ENCODE measurements around the gene CAPN6. TPM values are rescaled to one million over a fixed set of nuclear protein-coding genes. Genes with fewer than 3 reads are reported as not detected.

CAPN6 gene
- not detected in 2 replicates for total RNA-seq

GRCh38 chrX:111270339-111270738, at the start of gene CAPN6:
TSS of gene CAPN6 (minus strand) at chrX:111270483. CDS start at chrX:111263936, 6,547 bp downstream.
- Mint-ChIP-seq H3K27me3 (ENCODE audit: insufficient read depth) (no peaks in the 10 kb centered on the region), H3K4me1 (ENCODE audit: low read depth) (no peaks in the 10 kb centered on the region), H3K4me3 (no peak within 1 kb of the TSS), H3K36me3 (ENCODE audit: low read depth) (no peaks in the 10 kb centered on the region), H3K27ac (no peak within 1 kb of the TSS), H3K9me3 (no peaks in the 10 kb centered on the region)
- DNase-seq (ENCODE audit: low spot score): no peak
- intact Hi-C loops (cut with micrococcal nuclease): no loop called here

- intact Hi-C loops (cut with micrococcal nuclease): no loop called here
- Mint-ChIP-seq H3K9me3 (no peaks in the 10 kb centered on the region), H3K27ac (no peak overlapping the region), H3K4me3 (no peak overlapping the region), H3K4me1 (ENCODE audit: low read depth) (no peaks in the 10 kb centered on the region), H3K27me3 (ENCODE audit: insufficient read depth) (peaks cover 3% of the 10 kb centered on the region), H3K36me3 (ENCODE audit: low read depth) (no peaks in the 10 kb centered on the region)
- DNase-seq (ENCODE audit: low spot score): no peak
Observed at GRCh38 chrX:111319451-111319850, 49.2 kb upstream of the CAPN6 start.

GRCh38 chrX:111318901-111319300, 48.6 kb upstream of the CAPN6 start:
- no peaks in the 10 kb centered on the region for H3K9me3 Mint-ChIP-seq
- intact Hi-C loops (cut with micrococcal nuclease): no loop called here
- no peaks in the 10 kb centered on the region for H3K4me1 Mint-ChIP-seq (ENCODE audit: low read depth)
- no peak overlapping the region for H3K27ac Mint-ChIP-seq
- H3K36me3 Mint-ChIP-seq (ENCODE audit: low read depth): no peaks in the 10 kb centered on the region
- no peak overlapping the region for H3K4me3 Mint-ChIP-seq
- H3K27me3 Mint-ChIP-seq (ENCODE audit: insufficient read depth): peaks cover 3% of the 10 kb centered on the region
- no peak for DNase-seq (ENCODE audit: low spot score)

GRCh38 chrX:111309083-111309482, 38.8 kb upstream of the CAPN6 start:
- no peak overlapping the region for H3K27ac Mint-ChIP-seq
- H3K4me3 Mint-ChIP-seq: no peak overlapping the region
- no peaks in the 10 kb centered on the region for H3K36me3 Mint-ChIP-seq (ENCODE audit: low read depth)
- H3K4me1 Mint-ChIP-seq (ENCODE audit: low read depth): no peaks in the 10 kb centered on the region
- intact Hi-C loops (cut with micrococcal nuclease): no loop called here
- DNase-seq (ENCODE audit: low spot score): no peak
- H3K9me3 Mint-ChIP-seq: no peaks in the 10 kb centered on the region
- peaks cover 3% of the 10 kb centered on the region for H3K27me3 Mint-ChIP-seq (ENCODE audit: insufficient read depth)

GRCh38 chrX:111308039-111308438, 37.8 kb upstream of the CAPN6 start:
- Mint-ChIP-seq H3K4me1 (ENCODE audit: low read depth) (no peaks in the 10 kb centered on the region), H3K27me3 (ENCODE audit: insufficient read depth) (peaks cover 1% of the 10 kb centered on the region), H3K4me3 (no peak overlapping the region), H3K36me3 (ENCODE audit: low read depth) (no peaks in the 10 kb centered on the region), H3K9me3 (no peaks in the 10 kb centered on the region), H3K27ac (no peak overlapping the region)
- DNase-seq (ENCODE audit: low spot score): no peak
- intact Hi-C loops (cut with micrococcal nuclease): no loop called here

GRCh38 chrX:111302284-111302683, 32.0 kb upstream of the CAPN6 start:
- H3K9me3 Mint-ChIP-seq: no peaks in the 10 kb centered on the region
- no peaks in the 10 kb centered on the region for H3K36me3 Mint-ChIP-seq (ENCODE audit: low read depth)
- DNase-seq (ENCODE audit: low spot score): no peak
- no peak overlapping the region for H3K4me3 Mint-ChIP-seq
- H3K4me1 Mint-ChIP-seq (ENCODE audit: low read depth): no peaks in the 10 kb centered on the region
- intact Hi-C loops (cut with micrococcal nuclease): no loop called here
- H3K27ac Mint-ChIP-seq: no peak overlapping the region
- H3K27me3 Mint-ChIP-seq (ENCODE audit: insufficient read depth): peaks cover 1% of the 10 kb centered on the region

GRCh38 chrX:111288841-111289240, 18.6 kb upstream of the CAPN6 start:
- H3K36me3 Mint-ChIP-seq (ENCODE audit: low read depth): no peaks in the 10 kb centered on the region
- H3K27me3 Mint-ChIP-seq (ENCODE audit: insufficient read depth): no peaks in the 10 kb centered on the region
- intact Hi-C loops (cut with micrococcal nuclease): no loop called here
- no peaks in the 10 kb centered on the region for H3K9me3 Mint-ChIP-seq
- H3K4me1 Mint-ChIP-seq (ENCODE audit: low read depth): no peaks in the 10 kb centered on the region
- no peak overlapping the region for H3K4me3 Mint-ChIP-seq
- no peak for DNase-seq (ENCODE audit: low spot score)
- no peak overlapping the region for H3K27ac Mint-ChIP-seq

GRCh38 chrX:111284631-111285293, 14.5 kb upstream of the CAPN6 start:
- no peak for DNase-seq (ENCODE audit: low spot score)
- intact Hi-C loops (cut with micrococcal nuclease): no loop called here
- Mint-ChIP-seq H3K4me3 (no peak overlapping the region), H3K4me1 (ENCODE audit: low read depth) (no peaks in the 10 kb centered on the region), H3K27me3 (ENCODE audit: insufficient read depth) (no peaks in the 10 kb centered on the region), H3K36me3 (ENCODE audit: low read depth) (no peaks in the 10 kb centered on the region), H3K27ac (no peak overlapping the region), H3K9me3 (no peaks in the 10 kb centered on the region)

GRCh38 chrX:111283446-111283845, 13.2 kb upstream of the CAPN6 start:
- Mint-ChIP-seq H3K27me3 (ENCODE audit: insufficient read depth) (no peaks in the 10 kb centered on the region), H3K27ac (no peak overlapping the region), H3K9me3 (no peaks in the 10 kb centered on the region), H3K4me3 (no peak overlapping the region), H3K36me3 (ENCODE audit: low read depth) (no peaks in the 10 kb centered on the region), H3K4me1 (ENCODE audit: low read depth) (no peaks in the 10 kb centered on the region)
- no peak for DNase-seq (ENCODE audit: low spot score)
- intact Hi-C loops (cut with micrococcal nuclease): no loop called here

GRCh38 chrX:111282991-111283390, 12.7 kb upstream of the CAPN6 start:
- DNase-seq (ENCODE audit: low spot score): no peak
- intact Hi-C loops (cut with micrococcal nuclease): no loop called here
- Mint-ChIP-seq H3K36me3 (ENCODE audit: low read depth) (no peaks in the 10 kb centered on the region), H3K4me3 (no peak overlapping the region), H3K27me3 (ENCODE audit: insufficient read depth) (no peaks in the 10 kb centered on the region), H3K9me3 (no peaks in the 10 kb centered on the region), H3K4me1 (ENCODE audit: low read depth) (no peaks in the 10 kb centered on the region), H3K27ac (no peak overlapping the region)

GRCh38 chrX:111282139-111282538, 11.9 kb upstream of the CAPN6 start:
- Mint-ChIP-seq H3K9me3 (no peaks in the 10 kb centered on the region), H3K27ac (no peak overlapping the region), H3K36me3 (ENCODE audit: low read depth) (no peaks in the 10 kb centered on the region), H3K27me3 (ENCODE audit: insufficient read depth) (no peaks in the 10 kb centered on the region), H3K4me3 (no peak overlapping the region), H3K4me1 (ENCODE audit: low read depth) (no peaks in the 10 kb centered on the region)
- DNase-seq (ENCODE audit: low spot score): no peak
- intact Hi-C loops (cut with micrococcal nuclease): no loop called here

GRCh38 chrX:111268506-111268905, 1.8 kb downstream of the CAPN6 start:
- no peaks in the 10 kb centered on the region for H3K9me3 Mint-ChIP-seq
- DNase-seq (ENCODE audit: low spot score): no peak
- H3K27ac Mint-ChIP-seq: no peak overlapping the region
- H3K4me1 Mint-ChIP-seq (ENCODE audit: low read depth): no peaks in the 10 kb centered on the region
- H3K27me3 Mint-ChIP-seq (ENCODE audit: insufficient read depth): no peaks in the 10 kb centered on the region
- intact Hi-C loops (cut with micrococcal nuclease): no loop called here
- H3K4me3 Mint-ChIP-seq: no peak overlapping the region
- no peaks in the 10 kb centered on the region for H3K36me3 Mint-ChIP-seq (ENCODE audit: low read depth)

GRCh38 chrX:111265486-111265885, 4.8 kb downstream of the CAPN6 start:
- Mint-ChIP-seq H3K4me1 (ENCODE audit: low read depth) (no peaks in the 10 kb centered on the region), H3K27ac (no peak overlapping the region), H3K36me3 (ENCODE audit: low read depth) (no peaks in the 10 kb centered on the region), H3K9me3 (no peaks in the 10 kb centered on the region), H3K27me3 (ENCODE audit: insufficient read depth) (no peaks in the 10 kb centered on the region), H3K4me3 (no peak overlapping the region)
- intact Hi-C loops (cut with micrococcal nuclease): no loop called here
- no peak for DNase-seq (ENCODE audit: low spot score)

- DNase-seq (ENCODE audit: low spot score): no peak
- no peaks in the 10 kb centered on the region for H3K36me3 Mint-ChIP-seq (ENCODE audit: low read depth)
- H3K27me3 Mint-ChIP-seq (ENCODE audit: insufficient read depth): no peaks in the 10 kb centered on the region
- H3K27ac Mint-ChIP-seq: no peak overlapping the region
- intact Hi-C loops (cut with micrococcal nuclease): no loop called here
- no peaks in the 10 kb centered on the region for H3K4me1 Mint-ChIP-seq (ENCODE audit: low read depth)
- H3K9me3 Mint-ChIP-seq: no peaks in the 10 kb centered on the region
- no peak overlapping the region for H3K4me3 Mint-ChIP-seq
Observed at GRCh38 chrX:111264385-111264784, 5.9 kb downstream of the CAPN6 start.
